Stimulated activated naive B cell treated with anti-CD40 and anti-IgM and Interleukin-4, amounts not matched to agents 10 μg/mL and 1 μg/mL and 100 μg/mL, for 72 hours (primary cell): ENCODE results near the gene FGFR2.

Source experiments
- ATAC-seq, 2 donors: fragments of 150-1000 bp; cut with Tn5 transposase; replicated peaks; 2 replicates each; pipeline ENCODE4 v1.10.0; 2021; ENCODE audit warnings: moderate library complexity in 1 of 2
- DNase-seq: peaks from one replicate; pipeline ENCODE4 v3.0.0; 2021
- H3K27ac Mint-ChIP-seq: one replicate; pipeline ENCODE4 v1.8.0; 2022; ENCODE audit warnings: mild to moderate bottlenecking, mixed read lengths
- H3K27me3 Mint-ChIP-seq, 2 donors: one replicate each; pipeline ENCODE4 v1.8.0; 2022; ENCODE audit warnings: mixed read lengths in 2 of 2
- H3K36me3 Mint-ChIP-seq, 2 donors: one replicate each; pipeline ENCODE4 v1.8.0; 2022; ENCODE audit warnings: mixed read lengths in 2 of 2, mild to moderate bottlenecking in 1 of 2
- H3K4me1 Mint-ChIP-seq, 2 donors: one replicate each; pipeline ENCODE4 v1.8.0; 2022; ENCODE audit warnings: mixed read lengths in 2 of 2, mild to moderate bottlenecking in 1 of 2
- H3K4me3 Mint-ChIP-seq, 2 donors: one replicate each; pipeline ENCODE4 v1.8.0; 2022; ENCODE audit warnings: mild to moderate bottlenecking in 2 of 2, mixed read lengths in 2 of 2, moderate library complexity in 1 of 2
- H3K9me3 Mint-ChIP-seq, 2 donors: one replicate each; pipeline ENCODE4 v1.8.0; 2022; ENCODE audit warnings: mixed read lengths in 2 of 2, mild to moderate bottlenecking in 1 of 2

FGFR2 gene

DNA sequence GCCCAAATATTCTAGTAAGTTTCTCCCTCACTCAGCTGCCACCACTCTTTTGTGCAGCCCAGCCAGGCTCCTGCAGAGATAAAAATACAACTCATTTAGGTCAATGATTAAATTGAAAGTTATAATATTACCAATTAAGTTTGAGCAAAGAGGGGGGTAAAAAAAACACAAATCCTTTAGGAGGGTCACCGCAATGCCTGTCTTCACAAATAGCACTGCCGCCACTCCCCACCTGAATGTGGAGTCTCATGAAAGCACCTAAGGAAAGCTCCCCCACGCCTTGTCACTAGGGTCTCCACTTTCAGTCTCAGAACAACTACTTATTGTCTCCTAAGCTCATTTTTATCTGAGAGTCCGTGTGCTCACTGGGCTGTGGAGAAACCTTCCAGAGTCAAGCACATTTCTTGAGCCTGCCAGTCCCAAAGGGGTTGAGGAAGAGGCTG lies 148.7 kb downstream of the FGFR2 start:
- H3K4me3 Mint-ChIP-seq: no peak overlapping the region
- H3K36me3 Mint-ChIP-seq: no peaks in the 10 kb centered on the region
- no peak overlapping the region for H3K27ac Mint-ChIP-seq
- no peaks in the 10 kb centered on the region for H3K4me1 Mint-ChIP-seq
- ATAC-seq: no peak
- DNase-seq: no peak
- no peaks in the 10 kb centered on the region for H3K9me3 Mint-ChIP-seq
- no peaks in the 10 kb centered on the region for H3K27me3 Mint-ChIP-seq

DNA sequence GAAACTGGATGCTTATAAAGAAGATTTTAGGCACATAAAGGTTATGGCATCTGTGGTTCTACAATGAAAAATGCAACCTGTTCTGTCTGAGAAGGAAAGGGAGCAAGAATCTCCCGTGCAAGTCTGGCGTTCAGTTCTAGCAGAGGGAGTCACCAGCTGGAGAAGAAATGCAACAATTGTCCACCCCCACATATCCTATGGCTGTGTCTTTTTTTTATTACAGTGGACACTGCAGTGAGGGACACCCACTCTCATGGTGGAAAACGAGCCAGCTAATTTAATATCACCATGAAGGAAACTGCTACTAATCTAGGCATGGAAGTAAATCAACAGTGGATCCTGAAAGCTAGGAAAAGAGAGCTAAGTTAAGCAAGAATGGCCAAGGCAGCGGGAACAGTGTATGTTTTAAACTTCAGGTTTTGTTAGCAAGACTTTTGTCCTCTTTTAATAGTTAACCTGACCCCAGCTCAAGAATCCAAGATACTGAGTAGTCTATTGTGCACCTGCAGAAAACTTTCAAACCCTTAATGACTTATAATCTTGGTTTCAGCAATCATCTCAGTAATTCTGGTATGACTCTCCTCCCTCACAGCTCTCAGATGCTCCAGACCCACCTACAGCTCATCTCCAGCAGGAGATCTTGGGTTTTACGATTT lies 149.3 kb downstream of the FGFR2 start:
- H3K4me3 Mint-ChIP-seq: no peak overlapping the region
- H3K9me3 Mint-ChIP-seq: no peaks in the 10 kb centered on the region
- H3K4me1 Mint-ChIP-seq: no peaks in the 10 kb centered on the region
- H3K27me3 Mint-ChIP-seq: no peaks in the 10 kb centered on the region
- ATAC-seq: no peak
- H3K27ac Mint-ChIP-seq: no peak overlapping the region
- DNase-seq: no peak
- H3K36me3 Mint-ChIP-seq: no peaks in the 10 kb centered on the region

- ATAC-seq (no peak), DNase-seq (no peak)
- Mint-ChIP-seq H3K4me3 (no peak overlapping the region), H3K4me1 (no peaks in the 10 kb centered on the region), H3K27me3 (no peaks in the 10 kb centered on the region), H3K27ac (no peak overlapping the region), H3K9me3 (no peaks in the 10 kb centered on the region), H3K36me3 (no peaks in the 10 kb centered on the region)
Measured at GRCh38 chr10:121444520-121445165, 153.6 kb downstream of the FGFR2 start.

DNA sequence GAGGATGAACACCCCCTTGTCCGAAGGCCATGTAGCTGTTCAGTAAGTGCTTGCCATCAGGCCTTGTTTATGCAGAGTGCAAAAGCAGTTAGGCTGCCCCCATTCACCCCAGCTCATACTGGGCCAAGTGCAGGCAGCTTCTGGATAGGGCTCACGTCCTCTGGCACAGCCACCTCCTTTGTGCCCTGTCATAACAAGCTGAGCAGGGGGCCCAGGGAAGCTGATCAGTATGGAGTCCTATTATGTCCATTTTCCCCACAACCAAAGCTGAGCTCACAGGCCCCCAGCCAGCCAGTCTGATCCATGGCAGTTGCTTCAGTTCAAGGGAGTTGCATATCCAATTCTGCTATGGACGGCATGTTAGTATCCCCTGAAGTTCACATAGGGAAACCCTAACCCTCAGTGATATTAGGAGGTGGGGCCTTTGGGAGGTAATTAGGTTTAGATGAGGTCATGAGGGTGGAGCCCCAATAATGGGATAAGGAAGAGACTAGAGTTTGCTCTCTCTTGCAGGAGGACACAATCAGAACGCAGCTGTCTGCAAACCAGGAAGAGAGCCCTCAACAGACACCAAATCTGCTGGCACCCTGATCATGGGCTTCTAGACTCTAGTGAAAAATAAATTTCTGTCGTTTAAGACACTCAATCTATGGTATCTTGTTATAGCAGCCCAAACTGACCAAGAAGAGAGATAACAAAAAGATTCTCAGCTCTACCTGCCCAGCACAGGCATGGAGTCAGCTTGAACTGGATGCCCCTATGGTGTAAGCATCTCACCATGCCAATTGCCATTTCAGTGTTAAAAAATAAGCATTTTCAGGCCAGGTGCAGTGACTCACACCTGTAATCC lies 155.9 kb downstream of the FGFR2 start:
- no peaks in the 10 kb centered on the region for H3K4me1 Mint-ChIP-seq
- no peaks in the 10 kb centered on the region for H3K36me3 Mint-ChIP-seq
- no peak overlapping the region for H3K4me3 Mint-ChIP-seq
- no peak for ATAC-seq
- H3K27me3 Mint-ChIP-seq: no peaks in the 10 kb centered on the region
- no peaks in the 10 kb centered on the region for H3K9me3 Mint-ChIP-seq
- no peak overlapping the region for H3K27ac Mint-ChIP-seq
- no peak for DNase-seq

DNA sequence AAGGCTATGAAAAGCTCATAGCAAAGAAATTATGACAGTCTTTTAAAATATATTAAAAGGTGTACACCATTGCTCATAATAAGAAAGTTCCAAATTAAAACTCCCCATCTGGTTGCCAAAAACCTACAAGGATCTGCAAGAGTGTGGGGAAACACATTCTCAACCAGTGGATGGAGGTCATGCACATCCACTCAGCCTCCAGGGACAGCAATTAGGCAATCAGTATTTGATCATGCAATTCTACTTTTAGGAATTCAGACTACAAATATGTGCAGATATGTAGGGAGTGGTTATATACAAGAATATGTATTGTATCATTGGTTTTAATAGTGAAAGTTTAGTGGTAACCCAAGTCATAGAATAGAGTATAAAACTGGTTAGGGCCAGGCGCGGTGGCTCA lies 157.8 kb downstream of the FGFR2 start:
- Mint-ChIP-seq H3K27ac (no peak overlapping the region), H3K9me3 (no peaks in the 10 kb centered on the region), H3K4me3 (no peak overlapping the region), H3K27me3 (no peaks in the 10 kb centered on the region), H3K4me1 (no peaks in the 10 kb centered on the region), H3K36me3 (no peaks in the 10 kb centered on the region)
- ATAC-seq (no peak), DNase-seq (no peak)

DNA sequence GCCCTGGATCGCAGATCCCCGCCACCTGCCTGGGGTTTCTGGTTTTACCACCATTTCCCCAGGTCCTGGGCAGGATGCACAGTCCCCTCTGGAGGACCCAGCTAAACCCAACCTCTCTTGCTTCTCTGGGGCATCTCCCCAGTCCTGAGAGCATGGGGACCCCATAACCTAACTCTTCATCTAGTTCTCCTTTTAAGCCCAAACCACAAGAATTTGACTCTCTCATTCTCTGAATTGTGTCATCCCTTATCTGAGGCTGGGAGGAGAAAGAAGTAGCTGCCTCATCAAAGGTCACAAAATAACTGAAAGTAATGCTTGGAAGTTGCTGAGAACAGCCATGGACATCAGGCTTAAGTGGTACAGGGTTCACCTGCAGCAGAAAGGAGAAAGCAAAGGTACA lies 159.9 kb downstream of the FGFR2 start:
- ATAC-seq (no peak), DNase-seq (no peak)
- no peaks in the 10 kb centered on the region for H3K4me1 Mint-ChIP-seq
- H3K9me3 Mint-ChIP-seq: no peaks in the 10 kb centered on the region
- no peak overlapping the region for H3K4me3 Mint-ChIP-seq
- no peaks in the 10 kb centered on the region for H3K36me3 Mint-ChIP-seq
- H3K27ac Mint-ChIP-seq: no peak overlapping the region
- H3K27me3 Mint-ChIP-seq: no peaks in the 10 kb centered on the region

DNA sequence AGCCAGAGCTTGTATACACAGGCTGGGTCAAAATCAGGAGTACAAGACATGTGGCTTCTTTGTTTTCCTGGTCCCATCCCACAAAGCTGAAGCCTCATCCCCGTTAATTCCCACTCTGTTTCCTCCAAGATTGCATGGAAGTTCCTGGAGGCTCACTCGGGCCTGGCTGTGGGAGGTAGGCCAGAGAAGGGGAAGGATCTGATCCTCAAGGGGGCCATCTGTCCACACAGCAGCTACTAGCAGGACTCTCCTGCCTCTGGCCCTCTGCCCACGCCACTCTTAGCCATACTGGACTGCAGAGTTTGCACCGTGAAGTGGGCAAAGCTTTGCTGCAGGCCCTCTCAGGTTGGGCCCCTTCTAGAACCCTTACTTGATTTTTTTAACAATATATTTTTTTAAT lies 160.6 kb downstream of the FGFR2 start:
- Mint-ChIP-seq H3K4me3 (no peak overlapping the region), H3K9me3 (no peaks in the 10 kb centered on the region), H3K4me1 (no peaks in the 10 kb centered on the region), H3K27me3 (no peaks in the 10 kb centered on the region), H3K27ac (no peak overlapping the region), H3K36me3 (no peaks in the 10 kb centered on the region)
- ATAC-seq: no peak
- DNase-seq: no peak

GRCh38 chr10:121436630-121437341 lies 161.5 kb downstream of the FGFR2 start:
- ATAC-seq (no peak), DNase-seq (no peak)
- Mint-ChIP-seq H3K27ac (no peak overlapping the region), H3K4me1 (no peaks in the 10 kb centered on the region), H3K4me3 (no peak overlapping the region), H3K36me3 (no peaks in the 10 kb centered on the region), H3K27me3 (no peaks in the 10 kb centered on the region), H3K9me3 (no peaks in the 10 kb centered on the region)

GRCh38 chr10:121436281-121436629 lies 162.0 kb downstream of the FGFR2 start:
- Mint-ChIP-seq H3K27ac (no peak overlapping the region), H3K4me1 (no peaks in the 10 kb centered on the region), H3K36me3 (no peaks in the 10 kb centered on the region), H3K9me3 (no peaks in the 10 kb centered on the region), H3K27me3 (no peaks in the 10 kb centered on the region), H3K4me3 (no peak overlapping the region)
- no peak for DNase-seq
- ATAC-seq: no peak

DNA sequence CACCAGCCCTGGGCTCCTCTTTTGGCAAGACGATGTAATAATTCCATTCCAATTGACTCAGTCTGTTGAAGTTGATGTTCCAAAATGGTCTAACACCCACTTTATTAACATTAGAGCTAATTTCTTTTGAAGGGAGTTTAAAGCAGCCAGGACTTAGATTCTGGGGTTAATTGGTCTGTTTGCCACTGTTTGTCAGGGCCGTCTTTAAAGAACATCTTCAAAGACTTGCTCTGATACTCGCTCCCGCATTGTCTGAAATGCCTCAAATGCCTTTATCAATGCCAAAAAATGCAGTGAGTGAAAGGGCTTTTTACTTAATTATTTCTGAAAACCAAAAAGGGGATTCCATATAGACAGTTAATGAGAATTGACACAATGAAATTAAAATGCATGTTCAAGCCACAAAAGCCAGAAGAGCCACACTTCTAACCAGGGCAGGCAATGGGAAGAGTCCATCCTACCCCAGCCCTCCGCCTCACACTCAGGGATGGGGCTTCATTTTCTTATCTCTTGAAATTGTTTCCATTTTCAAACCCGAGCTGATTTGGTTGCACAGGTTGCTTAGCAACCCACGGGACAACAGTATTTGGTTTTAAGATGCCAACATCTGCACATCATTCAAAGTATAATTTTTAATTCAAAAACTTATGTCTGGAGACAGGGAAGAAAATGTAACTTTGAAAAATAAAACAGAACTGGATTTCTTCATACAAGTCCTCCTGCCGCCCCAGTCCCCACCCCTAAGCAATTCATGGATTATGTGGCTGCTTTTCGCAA lies 163.0 kb downstream of the FGFR2 start:
- no peaks in the 10 kb centered on the region for H3K27me3 Mint-ChIP-seq
- H3K4me1 Mint-ChIP-seq: no peaks in the 10 kb centered on the region
- ATAC-seq (no peak), DNase-seq (no peak)
- H3K4me3 Mint-ChIP-seq: no peak overlapping the region
- no peaks in the 10 kb centered on the region for H3K9me3 Mint-ChIP-seq
- no peaks in the 10 kb centered on the region for H3K36me3 Mint-ChIP-seq
- no peak overlapping the region for H3K27ac Mint-ChIP-seq

- H3K27me3 Mint-ChIP-seq: no peaks in the 10 kb centered on the region
- ATAC-seq (no peak), DNase-seq (no peak)
- no peak overlapping the region for H3K4me3 Mint-ChIP-seq
- no peak overlapping the region for H3K27ac Mint-ChIP-seq
- no peaks in the 10 kb centered on the region for H3K9me3 Mint-ChIP-seq
- no peaks in the 10 kb centered on the region for H3K36me3 Mint-ChIP-seq
- H3K4me1 Mint-ChIP-seq: no peaks in the 10 kb centered on the region
Measured at GRCh38 chr10:121433965-121434364, 164.3 kb downstream of the FGFR2 start.

GRCh38 chr10:121428867-121429266 lies 169.4 kb downstream of the FGFR2 start:
- no peaks in the 10 kb centered on the region for H3K27me3 Mint-ChIP-seq
- no peak overlapping the region for H3K4me3 Mint-ChIP-seq
- ATAC-seq (no peak), DNase-seq (no peak)
- no peaks in the 10 kb centered on the region for H3K36me3 Mint-ChIP-seq
- no peaks in the 10 kb centered on the region for H3K4me1 Mint-ChIP-seq
- no peak overlapping the region for H3K27ac Mint-ChIP-seq
- no peaks in the 10 kb centered on the region for H3K9me3 Mint-ChIP-seq
